Stimulated activated CD8-positive, alpha-beta memory T cell treated with anti-CD3 and anti-CD28 coated beads, Interleukin-15, amount 100 ng/mL, for 1 hour (primary cell): ENCODE measurements around the gene ATP5F1C.
"Not testable (repeated sequence)": the region's sequence is repeated elsewhere in the genome, so short reads cannot be mapped to it uniquely, and the experiment has no call there.

Experiments
- DNase-seq: peaks from one replicate; pipeline ENCODE4 v3.0.0-alpha.2; 2020; ENCODE audit warnings: low read depth

The ATP5F1C gene

DNA sequence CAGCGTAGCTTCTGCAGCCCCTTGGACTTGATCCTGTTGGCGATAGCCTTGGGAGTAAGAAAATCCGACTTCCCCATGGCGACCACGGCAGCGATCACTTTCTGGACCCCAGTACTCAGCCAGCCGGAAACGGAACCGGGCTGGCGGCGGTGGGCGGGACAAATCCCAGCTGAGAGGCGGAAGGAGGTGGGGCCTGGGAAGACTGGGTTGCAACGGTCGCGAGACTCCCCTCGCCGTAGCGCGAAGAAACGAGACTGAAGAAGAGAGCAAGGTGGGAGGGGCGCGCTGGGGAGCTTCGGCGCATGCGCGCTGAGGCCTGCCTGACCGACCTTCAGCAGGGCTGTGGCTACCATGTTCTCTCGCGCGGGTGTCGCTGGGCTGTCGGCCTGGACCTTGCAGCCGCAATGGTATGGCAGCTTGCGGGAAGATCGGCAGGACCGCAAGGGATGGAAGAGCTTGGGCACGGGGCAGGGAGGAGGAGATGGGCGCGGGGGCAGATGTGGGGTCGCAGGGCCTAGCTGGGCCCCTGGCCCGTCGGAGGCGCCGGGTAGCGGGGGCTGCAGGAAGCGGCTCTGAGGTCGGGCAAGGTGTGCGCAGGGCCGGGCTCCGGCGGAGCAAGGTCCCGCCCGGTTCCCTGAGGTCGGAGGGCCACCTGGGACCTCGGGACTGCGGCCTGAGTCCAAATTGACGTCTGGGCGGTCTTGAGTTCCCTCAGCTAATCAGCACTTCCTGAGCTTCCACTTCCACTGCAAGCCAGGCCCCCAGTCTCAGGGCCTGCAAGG is at the start of gene ATP5F1C, which contains the start of gene KIN:
Gene ATP5F1C, plus strand, starts transcription at position 321 of the 782 bp plus-strand sequence. Its CDS starts 31 bp downstream, at position 352.
Gene KIN, minus strand, starts transcription at position 137 of the 782 bp plus-strand sequence. Its CDS starts 60 bp downstream, at position 77.
- peak; percentile 95 for DNase-seq

DNA sequence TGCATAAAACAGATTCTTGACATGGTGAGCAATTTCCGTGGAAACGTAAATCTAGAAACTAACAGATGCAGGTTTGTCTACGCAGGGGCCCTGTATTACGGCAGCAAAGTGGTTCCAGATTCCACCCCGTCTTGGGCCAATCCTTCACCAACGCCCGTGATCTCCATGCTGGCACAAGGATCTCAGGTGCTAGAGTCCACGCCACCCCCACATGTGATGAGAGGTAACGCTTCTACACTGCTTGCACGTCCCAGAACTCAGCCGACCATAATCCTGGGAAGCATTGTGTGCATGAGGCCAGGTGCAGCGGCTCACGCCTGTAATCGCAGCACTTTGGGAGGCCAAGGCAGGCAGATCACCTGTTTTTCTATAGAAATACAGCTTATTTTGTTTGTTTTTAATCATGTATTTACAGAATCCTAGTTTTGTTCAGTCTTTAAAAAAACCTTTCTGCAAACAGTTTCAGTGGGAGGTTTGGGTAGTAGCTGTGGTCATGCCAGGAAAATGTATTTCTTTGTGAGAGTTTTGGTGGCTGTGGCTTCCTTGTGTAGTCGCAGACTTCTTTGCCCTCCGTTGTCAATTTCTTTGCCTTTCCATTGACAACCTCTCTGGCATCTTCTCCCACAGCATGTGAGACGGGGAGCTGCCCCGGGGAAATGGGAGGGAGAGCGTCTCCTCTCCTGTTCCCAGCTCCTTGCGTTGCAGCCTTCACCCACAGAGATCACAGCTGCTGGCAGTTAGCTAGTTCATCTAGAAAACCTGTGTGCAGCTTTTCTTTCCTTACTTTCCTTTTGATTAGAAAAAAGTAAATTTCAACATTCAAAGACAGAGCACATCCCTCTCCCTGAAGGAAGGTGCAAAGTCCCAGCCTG is 49.2 kb upstream of the ATP5F1C start:
- DNase-seq, result no peak

DNA sequence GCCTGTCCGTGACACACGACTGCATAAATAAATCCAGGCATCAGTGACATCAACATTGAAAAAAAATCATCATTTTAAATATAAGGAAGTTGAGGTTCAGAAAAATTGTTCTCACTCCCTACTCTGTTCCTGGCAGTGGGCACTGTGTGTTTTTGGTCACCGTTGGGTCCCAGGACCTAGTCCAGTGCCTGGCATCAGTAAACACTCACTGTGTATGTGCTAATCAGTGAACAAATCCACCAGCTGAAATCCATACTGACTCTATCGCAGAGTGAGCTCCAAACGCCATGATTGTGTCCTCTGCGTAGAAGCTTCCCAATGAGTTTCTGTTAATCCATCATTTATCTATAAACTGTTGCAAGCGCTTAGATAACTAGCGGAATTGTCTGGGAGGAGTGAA is 43.7 kb upstream of the ATP5F1C start:
- no peak for DNase-seq

DNA sequence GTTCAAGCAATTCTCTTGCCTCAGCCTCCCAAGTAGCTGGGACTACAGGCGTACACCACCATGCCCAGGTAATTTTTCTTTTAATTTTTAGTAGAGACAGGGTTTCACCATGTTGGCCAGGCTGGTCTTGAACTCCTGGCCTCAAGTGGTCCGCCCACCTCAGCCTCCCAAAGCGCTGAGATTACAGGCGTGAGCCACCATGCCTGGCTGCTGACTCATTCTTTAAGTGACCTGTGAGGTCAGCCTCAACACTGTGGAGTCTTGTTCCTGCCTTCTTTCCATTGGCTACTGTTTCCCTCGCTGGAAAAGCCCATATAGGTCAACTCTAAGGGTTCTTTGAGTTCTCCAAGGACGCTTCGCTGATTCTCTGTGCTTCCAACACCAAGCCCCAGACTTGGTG is 39.3 kb upstream of the ATP5F1C start:
- not testable (repeated sequence) for DNase-seq

- DNase-seq, result no peak
These were observed 37.8 kb upstream of the ATP5F1C start for GRCh38 chr10:7750222-7750621.

GRCh38 chr10:7752251-7752650 is 35.7 kb upstream of the ATP5F1C start:
- DNase-seq, result no peak

GRCh38 chr10:7755103-7755502 is 32.9 kb upstream of the ATP5F1C start:
- DNase-seq, result no peak

DNA sequence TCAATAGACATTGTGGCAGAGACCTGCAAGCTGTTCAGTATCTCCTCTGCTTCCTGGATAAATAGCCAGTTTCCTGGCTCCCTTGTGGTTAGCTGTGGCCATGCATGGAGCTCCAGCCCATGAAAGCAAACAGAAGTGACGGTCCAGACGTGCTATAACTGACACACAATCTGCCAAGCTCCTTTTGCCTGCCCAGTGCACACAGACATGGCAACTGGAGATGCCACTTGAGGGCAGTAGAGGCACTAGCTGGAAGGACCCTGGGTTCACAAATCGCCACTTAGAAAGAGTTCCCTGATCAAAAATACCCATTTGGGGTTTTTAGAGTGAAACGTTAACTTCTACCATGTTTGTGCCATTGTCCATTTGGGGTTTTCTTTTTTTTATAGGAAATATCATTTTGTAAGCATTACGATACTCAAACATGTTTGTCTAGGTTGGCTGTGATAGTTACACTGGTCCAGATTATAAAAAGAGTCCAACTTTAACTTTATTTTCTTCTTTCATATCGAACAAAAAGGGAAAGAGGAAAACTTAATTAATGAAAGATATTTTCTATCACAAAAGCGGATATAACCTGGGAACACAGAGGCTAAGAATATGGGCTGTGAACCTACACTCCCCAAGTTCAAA is 31.5 kb upstream of the ATP5F1C start:
- DNase-seq, result no peak

DNA sequence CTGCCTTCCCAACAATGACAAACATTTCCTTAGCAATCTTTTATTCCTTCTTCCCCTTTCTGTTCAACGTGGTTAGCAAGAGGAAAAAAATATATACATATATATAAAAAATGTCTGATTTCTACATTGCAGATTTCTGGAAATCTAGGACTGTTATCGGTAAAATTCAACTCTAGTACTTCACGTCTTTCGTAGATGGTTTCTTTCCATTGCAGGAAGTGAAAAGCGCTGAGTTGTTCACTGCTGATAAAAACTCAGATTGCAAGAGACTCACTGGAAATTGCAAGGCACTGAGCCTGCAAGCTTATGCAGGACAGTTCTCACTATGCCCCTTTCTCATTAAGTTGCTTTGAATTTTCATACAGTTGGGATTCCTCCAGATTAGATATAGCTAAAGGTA is 24.0 kb upstream of the ATP5F1C start:
- DNase-seq, result no peak

DNA sequence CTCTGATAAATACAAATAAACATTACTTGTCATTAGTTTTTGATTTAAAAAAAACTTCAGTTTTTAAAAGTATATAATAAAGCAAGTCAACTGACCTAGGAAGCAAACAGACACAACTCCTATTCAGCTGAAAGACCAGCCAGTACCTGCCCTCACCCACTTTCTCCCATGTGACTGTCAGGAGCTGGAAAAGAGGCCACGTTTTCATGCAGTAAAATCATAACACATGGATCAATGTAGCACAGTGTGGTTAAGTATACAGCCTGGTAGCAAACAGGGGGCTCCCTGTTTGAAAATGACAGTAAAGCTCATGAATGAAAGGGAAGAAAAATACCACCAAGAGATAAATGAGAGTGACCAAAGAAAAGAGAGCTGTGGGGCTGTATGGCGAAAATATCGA is 21.7 kb upstream of the ATP5F1C start:
- DNase-seq, result no peak

GRCh38 chr10:7767209-7767608 is 20.8 kb upstream of the ATP5F1C start:
- no peak for DNase-seq

DNA sequence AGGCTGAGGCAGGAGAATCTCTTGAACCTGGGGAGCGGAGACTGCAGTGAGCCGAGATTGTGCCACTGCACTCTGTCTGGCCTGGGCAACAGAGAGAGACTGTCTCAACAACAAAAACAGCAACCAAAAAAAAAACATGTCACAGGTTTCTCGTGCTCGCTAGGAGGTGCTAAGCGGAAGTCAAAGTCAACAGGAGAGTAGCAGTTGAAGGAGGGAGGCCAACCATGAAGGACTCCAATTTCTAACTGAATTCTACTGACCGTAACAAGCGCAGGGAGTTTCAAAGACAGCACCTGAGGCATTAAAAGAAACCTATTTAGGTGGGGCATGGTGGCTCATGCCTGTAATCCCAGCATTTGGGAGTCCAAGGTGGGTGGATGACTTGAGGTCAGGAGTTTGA is 19.6 kb upstream of the ATP5F1C start:
- no peak for DNase-seq

- no peak for DNase-seq
These were observed 13.9 kb upstream of the ATP5F1C start for GRCh38 chr10:7773845-7774801.

- DNase-seq, result no peak
These were observed 11.2 kb upstream of the ATP5F1C start for GRCh38 chr10:7776777-7777176.

GRCh38 chr10:7782194-7782593 is 5.8 kb upstream of the ATP5F1C start:
- DNase-seq, result not testable (repeated sequence)

- DNase-seq, result no peak
These were observed 1.5 kb upstream of the ATP5F1C start for GRCh38 chr10:7786430-7786829.

- no peak for DNase-seq
These were observed 674 bp upstream of the ATP5F1C start for GRCh38 chr10:7787150-7787856.

DNA sequence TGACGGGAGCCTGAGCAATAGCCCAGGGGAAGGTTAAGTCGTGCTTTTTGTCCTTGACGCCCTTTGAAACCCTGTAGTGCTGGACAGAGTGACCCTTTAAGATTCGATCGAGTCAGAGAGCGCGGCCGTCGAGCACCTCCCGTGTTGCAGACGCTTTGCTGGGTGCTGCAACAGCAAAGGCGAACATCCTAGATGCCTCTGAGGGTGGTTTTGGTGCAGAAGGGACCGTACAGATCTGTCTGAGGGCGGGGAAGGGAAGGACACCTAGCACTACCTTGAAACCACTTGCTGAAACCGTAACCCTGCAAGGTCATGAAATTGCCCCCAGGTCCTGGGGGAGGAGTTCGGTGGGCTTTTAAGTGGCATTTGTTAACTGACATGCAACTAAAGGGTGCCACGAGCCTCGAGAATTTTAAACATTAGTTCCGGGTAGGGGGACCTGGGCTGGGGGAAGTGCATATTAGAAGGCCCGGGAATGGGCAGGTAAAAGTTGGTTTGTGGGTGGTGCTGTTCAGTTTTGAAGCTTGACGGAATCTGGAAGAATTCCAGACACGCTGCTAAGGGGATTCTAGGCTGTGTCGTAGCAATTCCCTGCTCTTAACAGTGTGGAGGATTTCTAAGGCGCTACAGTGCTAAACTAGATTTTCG is 786 bp downstream of the ATP5F1C start:
- no peak for DNase-seq

GRCh38 chr10:7789390-7789789 is 1.4 kb downstream of the ATP5F1C start:
- DNase-seq, result no peak

- no peak for DNase-seq
These were observed 4.6 kb downstream of the ATP5F1C start for GRCh38 chr10:7792541-7792940.
